Ishikawa (cell line): Measurements from ENCODE around the gene CNTN1.

Source experiments
- CEBPB ChIP-seq: IDR thresholded peaks from 2 replicates; pipeline ENCODE4 v1.6.1; 2012
- CREB1 ChIP-seq: IDR thresholded peaks from 2 replicates; pipeline ENCODE4 v1.6.1; 2012; ENCODE audit warnings: low read depth
- EP300 ChIP-seq: IDR thresholded peaks from 2 replicates; pipeline ENCODE4 v1.6.1; 2012; ENCODE audit warnings: borderline replicate concordance
- FOXM1 ChIP-seq: IDR thresholded peaks from 2 replicates; pipeline ENCODE4 v1.6.1; 2012; ENCODE audit warnings: low read depth, borderline replicate concordance
- NFIC ChIP-seq: IDR thresholded peaks from 2 replicates; pipeline ENCODE4 v1.6.1; 2012
- RAD21 ChIP-seq: IDR thresholded peaks from 2 replicates; pipeline ENCODE4 v1.6.1; 2012; ENCODE audit warnings: low read depth
- REST ChIP-seq: IDR thresholded peaks from 2 replicates; pipeline ENCODE4 v1.6.1; 2012; ENCODE audit warnings: low read depth, mild to moderate bottlenecking
- TAF1 ChIP-seq: IDR thresholded peaks from 2 replicates; pipeline ENCODE4 v1.6.1; 2012; ENCODE audit warnings: low read depth, mild to moderate bottlenecking
- TCF12 ChIP-seq: IDR thresholded peaks from 2 replicates; pipeline ENCODE4 v1.6.1; 2012; ENCODE audit warnings: low read depth
- TEAD4 ChIP-seq: IDR thresholded peaks from 2 replicates; pipeline ENCODE4 v1.6.1; 2012
- USF1 ChIP-seq: IDR thresholded peaks from 2 replicates; pipeline ENCODE4 v1.6.1; 2012
- YY1 ChIP-seq: IDR thresholded peaks from 2 replicates; pipeline ENCODE4 v1.6.1; 2012; ENCODE audit warnings: low read depth
- ZBTB7A ChIP-seq: IDR thresholded peaks from 2 replicates; pipeline ENCODE4 v1.6.1; 2012; ENCODE audit warnings: low read depth
- TF ChIP-seq, protein P1 (sequence below): IDR thresholded peaks from 2 replicates; pipeline ENCODE4 v1.6.1; 2012

DNA sequence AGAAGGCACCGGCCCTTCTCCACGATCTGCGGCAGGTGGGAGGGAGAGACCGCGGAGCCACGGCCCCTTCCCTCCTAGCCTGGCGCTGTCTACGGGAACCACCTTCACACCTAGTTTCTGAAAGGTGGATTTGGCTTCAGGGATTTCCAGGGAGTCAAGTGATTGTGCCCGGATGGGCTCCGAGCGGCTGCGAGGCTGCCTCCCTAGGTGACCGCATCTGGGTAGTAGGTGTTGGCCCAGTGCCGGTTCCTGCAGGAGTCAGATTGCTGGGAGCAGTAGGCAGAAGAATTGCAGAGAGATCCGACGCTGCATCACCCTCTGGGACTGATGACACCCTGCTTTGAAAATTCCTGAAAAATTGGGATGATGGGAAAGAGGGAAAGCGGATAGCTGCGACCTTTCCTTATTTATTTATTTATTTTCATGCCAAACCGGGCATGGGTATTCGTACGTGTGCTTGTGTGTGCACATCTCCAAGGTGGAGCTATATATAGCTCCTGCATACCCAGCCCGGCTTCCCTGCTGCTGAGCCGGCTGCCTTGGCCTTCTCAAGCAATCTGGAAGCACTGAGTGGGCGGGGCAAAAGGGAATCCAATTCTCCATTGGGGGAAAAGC is 1.1 kb downstream of the CNTN1 start:
- TF ChIP-seq CEBPB (no peak), REST (no peak), RAD21 (no peak), TAF1 (no peak), YY1 (no peak), ZBTB7A (no peak), CREB1 (no peak), TEAD4 (no peak), NFIC (no peak), TCF12 (0 out of 2 replicates have a peak, but pooled peaks have one; percentile 8), USF1 (no peak), FOXM1 (no peak), EP300 (no peak)
- TF ChIP-seq, protein P1, sequence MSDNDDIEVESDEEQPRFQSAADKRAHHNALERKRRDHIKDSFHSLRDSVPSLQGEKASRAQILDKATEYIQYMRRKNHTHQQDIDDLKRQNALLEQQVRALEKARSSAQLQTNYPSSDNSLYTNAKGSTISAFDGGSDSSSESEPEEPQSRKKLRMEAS = peak; percentile 22; the same call in 1 of the 2 replicates
